Activated T-cell treated with anti-CD3 and anti-CD28 coated beads, Interleukin-2, amount 50 U/mL, for 24 hours (primary cell): ENCODE measurements around the gene MAJIN.
"Not testable (repeated sequence)": the region's sequence is repeated elsewhere in the genome, so short reads cannot be mapped to it uniquely, and the experiment has no call there.

Experiments
- DNase-seq: peaks from one replicate; pipeline ENCODE4 v3.0.0-alpha.2; 2020
- H3K27ac Mint-ChIP-seq: 2 replicates; pipeline ENCODE4 v1.8.0; 2020; ENCODE audit warnings: mild to moderate bottlenecking, mixed read lengths
- H3K27me3 Mint-ChIP-seq: 2 replicates; pipeline ENCODE4 v1.8.0; 2020; ENCODE audit warnings: mixed read lengths
- H3K36me3 Mint-ChIP-seq: 2 replicates; pipeline ENCODE4 v1.8.0; 2020; ENCODE audit warnings: low read depth, mixed read lengths
- H3K4me1 Mint-ChIP-seq: 2 replicates; pipeline ENCODE4 v1.8.0; 2020; ENCODE audit warnings: low read depth, mixed read lengths
- H3K4me3 Mint-ChIP-seq: 2 replicates; pipeline ENCODE4 v1.8.0; 2020; ENCODE audit warnings: mild to moderate bottlenecking, moderate library complexity, mixed read lengths
- H3K9me3 Mint-ChIP-seq: 2 replicates; pipeline ENCODE4 v1.8.0; 2020; ENCODE audit warnings: mixed read lengths

The MAJIN gene

DNA sequence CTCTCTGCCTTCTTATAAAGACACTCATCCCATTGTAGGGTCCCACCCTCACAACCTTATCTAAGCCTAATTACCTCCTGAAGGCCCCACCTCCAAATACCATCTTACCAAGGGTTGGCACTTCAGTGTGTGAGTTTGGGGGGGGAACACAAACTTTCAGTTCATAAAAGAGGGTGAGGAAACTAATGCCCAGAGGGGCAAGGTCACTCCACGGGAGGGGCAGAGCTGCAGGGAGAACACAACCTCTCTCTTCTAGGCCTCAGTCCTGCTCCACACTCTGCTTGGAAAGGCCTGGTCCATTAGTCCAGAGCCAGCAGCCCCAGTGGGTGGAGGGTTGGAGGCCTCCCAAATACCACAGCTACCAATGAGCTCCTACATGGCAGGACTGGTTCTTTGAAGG, 27.6 kb upstream of the MAJIN start:
- peaks cover 11% of the 10 kb centered on the region for H3K4me1 Mint-ChIP-seq
- peaks cover under 1% of the 10 kb centered on the region for H3K27me3 Mint-ChIP-seq
- no peak overlapping the region for H3K27ac Mint-ChIP-seq
- DNase-seq = no peak
- H3K4me3 Mint-ChIP-seq = no peak overlapping the region
- no peaks in the 10 kb centered on the region for H3K36me3 Mint-ChIP-seq
- H3K9me3 Mint-ChIP-seq = no peaks in the 10 kb centered on the region

DNA sequence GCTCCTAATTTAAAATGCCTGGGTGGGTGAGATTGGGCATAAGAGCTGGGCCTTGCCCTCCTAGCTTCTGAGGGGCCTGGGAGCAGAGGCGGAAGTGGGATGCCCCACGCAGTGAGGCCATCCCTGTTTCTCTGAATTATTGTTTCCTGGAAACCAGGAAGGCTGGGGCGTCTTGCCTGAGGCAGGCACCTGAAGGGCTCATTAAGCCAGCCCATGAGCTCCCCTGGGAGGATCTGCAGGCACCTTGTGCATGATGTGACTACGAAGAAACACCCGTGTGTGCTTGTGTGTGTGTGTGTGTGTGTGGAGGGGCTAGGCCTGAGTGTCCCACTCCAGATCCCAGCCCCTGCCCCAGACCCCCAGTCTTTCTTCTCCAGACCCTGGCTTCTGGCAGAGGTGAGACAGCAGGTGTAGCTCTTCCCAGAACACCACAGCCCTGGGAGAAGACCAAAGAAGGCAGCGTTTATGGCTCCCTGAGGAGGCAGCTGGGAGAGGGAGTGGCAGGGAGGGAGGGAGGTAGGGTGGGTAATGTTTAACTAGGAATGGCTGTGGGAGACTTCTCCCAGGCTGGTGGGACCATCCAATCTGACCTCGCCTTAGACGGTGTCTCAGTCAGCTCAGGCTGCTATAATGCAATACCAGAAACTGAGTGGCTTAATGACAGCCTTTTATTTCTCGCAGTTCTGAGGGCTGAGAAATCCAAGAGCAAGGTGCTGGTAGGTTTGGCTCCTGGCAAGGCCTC, 27.0 kb upstream of the MAJIN start:
- H3K27me3 Mint-ChIP-seq = peaks cover 2% of the 10 kb centered on the region
- no peak overlapping the region for H3K4me3 Mint-ChIP-seq
- peak overlapping the region; percentile 30 for H3K27ac Mint-ChIP-seq
- no peak for DNase-seq
- no peaks in the 10 kb centered on the region for H3K9me3 Mint-ChIP-seq
- H3K36me3 Mint-ChIP-seq = no peaks in the 10 kb centered on the region
- H3K4me1 Mint-ChIP-seq = peaks cover 11% of the 10 kb centered on the region

DNA sequence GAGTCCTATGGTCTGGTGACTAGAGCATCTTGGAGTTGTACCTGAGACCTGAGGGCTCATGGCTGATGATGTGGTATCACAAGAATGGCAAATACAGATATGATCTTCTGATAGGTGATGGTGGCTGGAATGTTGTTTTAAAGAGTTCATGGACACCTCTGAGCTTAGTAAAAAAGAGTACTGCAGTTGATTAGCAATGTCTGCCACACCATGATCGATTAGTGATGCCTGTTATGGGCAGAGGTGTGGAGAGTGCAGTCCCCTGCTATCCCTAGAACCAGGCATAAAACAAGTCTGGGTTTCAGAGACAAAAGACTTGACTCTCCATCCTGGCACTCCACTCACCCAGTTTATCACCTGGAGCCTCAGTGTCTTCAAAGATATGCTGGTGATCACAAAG, 26.2 kb upstream of the MAJIN start:
- Mint-ChIP-seq H3K4me1 (peaks cover 11% of the 10 kb centered on the region), H3K4me3 (no peak overlapping the region), H3K36me3 (no peaks in the 10 kb centered on the region), H3K27me3 (peaks cover 2% of the 10 kb centered on the region), H3K9me3 (no peaks in the 10 kb centered on the region), H3K27ac (peak overlapping the region; percentile 30)
- DNase-seq = no peak

DNA sequence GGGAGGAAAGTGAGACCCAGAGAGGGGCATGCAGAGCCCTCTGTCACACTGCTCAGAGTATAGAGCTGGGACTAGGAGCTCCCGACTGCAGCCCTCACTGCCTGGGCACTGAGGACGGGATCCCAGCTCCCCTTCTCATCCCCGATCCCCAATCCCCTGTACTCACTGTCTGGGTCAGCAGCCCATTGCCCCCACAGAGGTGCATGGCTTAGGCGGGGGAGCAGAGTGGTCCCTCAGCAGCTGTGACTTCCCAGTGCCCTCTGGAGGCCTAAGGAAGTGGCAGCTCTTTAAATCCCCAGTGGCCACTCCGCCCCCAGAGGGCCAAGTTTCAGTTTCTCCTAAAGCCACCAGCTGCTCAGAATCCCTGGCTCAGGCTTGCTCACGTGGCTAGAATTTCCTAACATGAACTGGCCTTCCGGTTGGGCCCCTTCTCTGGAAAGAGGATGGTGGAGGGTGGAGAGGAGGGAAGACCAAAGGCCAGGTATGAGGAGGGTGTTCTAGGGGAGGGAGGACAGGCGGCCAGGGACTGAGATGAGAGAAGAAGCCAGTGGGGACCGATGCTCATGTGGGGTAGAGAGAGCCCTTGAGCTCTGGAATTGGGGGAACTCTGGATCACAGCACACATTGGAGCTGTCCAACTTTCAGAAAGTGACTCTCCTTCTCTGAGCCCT, 24.9 kb upstream of the MAJIN start, which contains the start of gene BATF2:
Gene BATF2 (minus strand): TSS at position 262 of the 671 bp plus-strand sequence. CDS start 57 bp downstream, at position 205.
- Mint-ChIP-seq H3K4me3 (no peak within 1 kb of the TSS), H3K4me1 (peaks cover 11% of the 10 kb centered on the region), H3K9me3 (no peaks in the 10 kb centered on the region), H3K27me3 (peaks cover 2% of the 10 kb centered on the region), H3K27ac (no peak within 1 kb of the TSS), H3K36me3 (no peaks in the 10 kb centered on the region)
- no peak for DNase-seq

DNA sequence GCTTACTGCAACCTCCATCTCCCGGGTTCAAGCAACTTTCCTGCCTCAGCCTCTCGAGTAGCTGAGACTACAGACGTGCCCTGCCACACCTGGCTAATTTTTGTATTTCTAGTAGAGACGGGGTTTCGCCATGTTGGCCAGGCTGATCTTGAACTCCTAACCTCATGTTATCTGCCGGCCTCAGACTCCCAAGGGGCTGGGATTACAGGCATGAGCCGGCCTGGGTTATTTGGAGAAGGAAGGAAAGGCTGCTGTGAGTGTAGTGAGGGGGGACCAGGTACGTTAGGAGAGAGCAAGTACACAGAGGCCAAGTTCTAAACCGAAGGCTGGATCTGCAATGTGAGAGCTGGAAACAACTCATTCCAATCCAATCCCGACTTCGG, 24.4 kb upstream of the MAJIN start:
- Mint-ChIP-seq H3K27ac (no peak overlapping the region), H3K9me3 (no peaks in the 10 kb centered on the region), H3K27me3 (peaks cover 2% of the 10 kb centered on the region), H3K36me3 (no peaks in the 10 kb centered on the region), H3K4me1 (peaks cover 11% of the 10 kb centered on the region), H3K4me3 (no peak overlapping the region)
- DNase-seq = no peak

DNA sequence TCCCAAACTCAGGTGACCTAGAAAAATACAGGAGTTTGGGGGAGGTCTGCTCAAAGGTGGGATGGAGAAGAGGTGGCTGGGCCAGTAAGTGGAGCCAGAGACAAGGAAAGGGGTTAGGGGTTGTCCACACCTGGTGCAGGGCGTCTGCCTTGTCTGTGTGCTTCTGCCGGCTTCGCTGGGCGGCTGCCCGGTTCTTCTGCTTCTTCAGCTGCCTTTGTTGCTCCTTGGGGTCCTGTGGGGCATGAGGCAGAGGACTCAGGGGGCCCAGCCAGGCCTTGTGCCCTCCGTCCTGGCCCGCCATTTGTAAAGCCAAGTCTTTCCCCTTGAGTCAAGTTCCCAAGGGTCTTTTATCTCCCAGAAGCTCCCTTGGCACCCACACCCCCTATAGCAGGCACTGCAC, 22.4 kb upstream of the MAJIN start:
- no peak overlapping the region for H3K27ac Mint-ChIP-seq

DNA sequence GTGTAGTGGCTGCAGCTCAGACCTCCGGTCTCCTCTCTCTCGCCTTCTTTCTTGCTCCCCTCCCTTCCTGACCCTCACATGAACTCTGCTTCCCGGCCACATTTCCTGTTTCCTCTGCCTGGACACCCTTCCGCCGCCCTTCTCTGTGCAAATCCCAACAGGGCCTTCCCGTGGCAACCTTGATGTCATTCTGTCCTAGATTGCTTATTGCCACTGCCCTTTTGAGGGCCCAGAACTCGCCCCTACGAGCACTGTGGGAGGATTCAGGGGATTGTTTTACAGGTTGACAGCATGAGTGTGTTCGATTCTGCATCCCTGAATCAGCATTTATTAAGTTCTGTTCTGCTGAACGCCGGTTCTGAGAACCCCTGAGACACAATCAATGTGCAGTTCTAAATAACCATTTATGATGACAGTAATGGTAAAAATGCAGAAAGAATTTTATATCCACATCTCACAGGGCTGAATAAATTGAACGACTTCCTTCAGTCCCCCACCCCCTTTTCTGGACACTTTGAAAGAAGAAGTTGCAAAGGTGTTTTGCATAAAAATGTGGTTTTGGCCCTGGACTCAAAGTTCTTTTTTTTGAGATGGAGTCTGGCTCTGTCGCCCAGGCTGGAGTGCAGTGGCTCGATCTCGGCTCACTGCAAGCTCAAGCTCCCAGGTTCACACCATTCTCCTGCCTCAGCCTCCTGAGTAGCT, 18.5 kb upstream of the MAJIN start:
- no peak for DNase-seq
- Mint-ChIP-seq H3K4me1 (peaks cover 6% of the 10 kb centered on the region), H3K4me3 (no peak overlapping the region), H3K27ac (no peak overlapping the region), H3K9me3 (no peaks in the 10 kb centered on the region), H3K27me3 (peaks cover 2% of the 10 kb centered on the region), H3K36me3 (no peaks in the 10 kb centered on the region)

More for the DNA sequence above, 22.4 kb upstream of the MAJIN start:
- DNase-seq = no peak
- peaks cover 17% of the 10 kb centered on the region for H3K4me1 Mint-ChIP-seq
- H3K36me3 Mint-ChIP-seq = no peaks in the 10 kb centered on the region
- no peaks in the 10 kb centered on the region for H3K9me3 Mint-ChIP-seq
- peaks cover 2% of the 10 kb centered on the region for H3K27me3 Mint-ChIP-seq
- H3K4me3 Mint-ChIP-seq = no peak overlapping the region

DNA sequence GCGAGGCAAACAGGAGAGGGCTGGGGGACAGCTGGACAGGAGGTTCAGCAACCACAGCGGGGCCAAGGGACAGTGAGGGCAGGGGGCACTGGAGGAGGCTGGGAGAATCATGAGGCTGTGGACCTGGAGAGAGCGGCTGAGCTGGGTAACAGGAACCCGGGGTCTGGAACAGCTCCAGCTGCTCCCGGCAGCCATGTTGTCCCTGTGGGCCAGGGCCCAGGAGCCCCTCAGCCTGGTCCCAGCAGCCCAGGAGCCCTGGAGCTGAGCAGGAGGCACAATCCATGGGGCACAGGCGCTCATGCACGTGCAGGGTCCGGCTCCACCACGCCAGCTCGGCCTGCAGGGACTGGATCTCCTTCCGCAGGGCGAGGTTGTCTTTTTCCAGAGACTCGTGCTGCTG, 17.5 kb upstream of the MAJIN start:
- H3K27ac Mint-ChIP-seq = no peak overlapping the region
- DNase-seq = no peak
- H3K4me1 Mint-ChIP-seq = peaks cover 6% of the 10 kb centered on the region

DNA sequence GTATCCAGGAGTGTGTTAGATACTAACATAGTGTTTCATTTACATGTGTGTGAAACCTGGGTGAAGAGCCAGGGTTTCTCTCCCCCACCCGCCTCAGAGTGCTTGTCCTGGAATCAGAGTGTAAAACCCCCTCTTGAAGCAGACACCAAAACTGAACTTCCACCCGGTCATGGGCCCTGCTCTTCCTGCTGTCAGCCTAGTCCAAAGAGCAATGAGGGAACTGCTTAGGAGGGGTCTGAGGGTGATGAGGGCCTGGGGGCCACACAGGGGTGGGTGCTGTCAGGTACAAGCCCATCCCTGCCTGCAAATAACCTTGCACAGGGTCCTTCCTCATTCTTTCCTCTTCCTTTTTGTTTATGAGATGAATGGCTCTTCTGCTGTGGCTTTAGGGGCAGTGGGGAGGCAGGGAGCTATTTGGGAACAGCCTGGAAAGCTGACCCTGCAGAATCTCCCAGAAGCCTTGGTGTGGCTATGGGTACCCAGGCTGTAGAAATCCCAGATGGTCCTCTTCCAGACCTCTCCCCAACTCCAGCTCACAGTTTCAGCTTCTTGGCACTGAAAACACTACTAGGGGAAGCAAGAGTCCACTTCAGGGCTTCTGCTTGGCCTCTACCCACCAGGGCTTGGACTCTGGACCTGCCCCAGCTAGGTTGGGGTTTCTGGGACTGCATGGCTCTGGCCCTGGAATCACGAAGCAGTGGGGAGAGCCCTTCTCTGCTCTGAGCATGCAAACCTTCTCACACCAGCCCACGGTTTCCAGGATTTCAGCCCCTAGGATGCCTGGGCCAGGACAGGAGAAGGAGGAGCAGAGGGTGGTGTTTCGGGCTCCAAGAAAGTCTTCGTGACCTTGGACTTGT, 16.3 kb upstream of the MAJIN start:
- peaks cover 6% of the 10 kb centered on the region for H3K4me1 Mint-ChIP-seq
- no peaks in the 10 kb centered on the region for H3K36me3 Mint-ChIP-seq
- DNase-seq = no peak
- no peak overlapping the region for H3K27ac Mint-ChIP-seq
- no peaks in the 10 kb centered on the region for H3K9me3 Mint-ChIP-seq
- H3K27me3 Mint-ChIP-seq = peaks cover 2% of the 10 kb centered on the region
- H3K4me3 Mint-ChIP-seq = no peak overlapping the region

More for the DNA sequence above, 17.5 kb upstream of the MAJIN start:
- no peak overlapping the region for H3K4me3 Mint-ChIP-seq
- H3K27me3 Mint-ChIP-seq = peaks cover 4% of the 10 kb centered on the region
- H3K36me3 Mint-ChIP-seq = no peaks in the 10 kb centered on the region
- no peaks in the 10 kb centered on the region for H3K9me3 Mint-ChIP-seq

DNA sequence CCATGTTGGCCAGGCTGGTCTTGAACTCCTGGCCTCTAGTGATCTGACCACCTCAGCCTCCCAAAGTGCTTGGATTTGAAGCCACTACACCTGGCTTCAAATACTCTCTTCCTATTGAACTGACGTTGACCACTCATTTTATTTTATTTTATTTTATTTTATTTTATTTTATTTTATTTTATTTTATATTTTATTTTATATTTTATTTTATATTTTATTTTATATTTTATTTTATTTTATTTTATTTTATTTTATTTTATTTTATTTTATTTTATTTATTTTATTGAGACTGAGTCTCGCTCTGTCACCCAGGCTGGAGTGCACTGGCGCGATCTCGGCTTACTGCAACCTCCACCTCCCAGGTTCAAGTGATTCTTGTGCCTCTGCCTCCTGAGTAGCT, 11.4 kb upstream of the MAJIN start:
- DNase-seq, H3K27me3 Mint-ChIP-seq, H3K9me3 Mint-ChIP-seq, H3K27ac Mint-ChIP-seq, H3K36me3 Mint-ChIP-seq, H3K4me3 Mint-ChIP-seq, H3K4me1 Mint-ChIP-seq: not testable (repeated sequence)

DNA sequence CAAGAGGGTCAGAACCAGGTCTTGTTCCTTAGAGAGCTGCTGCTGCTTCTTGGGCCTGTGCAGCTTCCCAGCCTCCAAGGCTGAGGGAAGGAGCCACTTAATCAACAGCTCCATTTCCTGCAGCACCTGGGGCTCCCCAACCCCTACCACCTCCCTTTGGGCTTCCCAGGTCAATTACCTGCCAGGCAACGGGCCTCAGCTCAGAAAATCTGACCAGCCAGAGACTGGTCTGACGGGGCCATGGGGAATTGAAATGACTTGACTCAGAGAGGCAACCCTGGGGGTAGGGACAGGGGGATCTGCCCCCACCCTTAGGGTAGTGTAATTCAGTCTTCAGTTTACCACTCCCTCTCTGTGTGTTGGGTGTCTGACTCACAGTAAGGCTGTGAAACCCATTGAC, 4.7 kb upstream of the MAJIN start:
- H3K9me3 Mint-ChIP-seq = no peaks in the 10 kb centered on the region
- H3K27me3 Mint-ChIP-seq = no peaks in the 10 kb centered on the region
- no peak overlapping the region for H3K4me3 Mint-ChIP-seq
- H3K4me1 Mint-ChIP-seq = peaks cover 13% of the 10 kb centered on the region
- H3K36me3 Mint-ChIP-seq = no peaks in the 10 kb centered on the region
- no peak overlapping the region for H3K27ac Mint-ChIP-seq
- no peak for DNase-seq

DNA sequence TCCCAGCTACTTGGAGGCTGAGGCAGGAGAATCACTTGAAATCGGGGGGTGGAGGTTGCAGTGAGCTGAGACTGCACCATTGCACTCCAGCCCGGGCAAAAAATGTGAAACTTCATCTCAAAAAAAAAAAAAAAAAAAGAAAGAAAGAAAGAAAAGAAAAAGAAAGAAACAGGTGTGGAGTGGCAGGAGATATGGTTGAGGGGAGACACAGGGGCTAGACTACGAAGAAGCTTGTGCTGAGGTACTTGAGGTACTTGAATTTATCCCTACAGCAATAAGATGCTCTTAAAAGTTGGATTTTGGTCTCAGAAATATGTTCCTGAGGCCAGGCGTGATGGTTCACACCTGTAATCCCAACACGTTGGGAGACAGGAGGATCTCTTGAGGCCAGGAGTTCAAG, 2.2 kb upstream of the MAJIN start:
- H3K4me1 Mint-ChIP-seq = peaks cover 30% of the 10 kb centered on the region
- no peak overlapping the region for H3K27ac Mint-ChIP-seq
- DNase-seq = no peak
- H3K9me3 Mint-ChIP-seq = no peaks in the 10 kb centered on the region
- peaks cover 1% of the 10 kb centered on the region for H3K36me3 Mint-ChIP-seq
- H3K27me3 Mint-ChIP-seq = no peaks in the 10 kb centered on the region
- no peak overlapping the region for H3K4me3 Mint-ChIP-seq

DNA sequence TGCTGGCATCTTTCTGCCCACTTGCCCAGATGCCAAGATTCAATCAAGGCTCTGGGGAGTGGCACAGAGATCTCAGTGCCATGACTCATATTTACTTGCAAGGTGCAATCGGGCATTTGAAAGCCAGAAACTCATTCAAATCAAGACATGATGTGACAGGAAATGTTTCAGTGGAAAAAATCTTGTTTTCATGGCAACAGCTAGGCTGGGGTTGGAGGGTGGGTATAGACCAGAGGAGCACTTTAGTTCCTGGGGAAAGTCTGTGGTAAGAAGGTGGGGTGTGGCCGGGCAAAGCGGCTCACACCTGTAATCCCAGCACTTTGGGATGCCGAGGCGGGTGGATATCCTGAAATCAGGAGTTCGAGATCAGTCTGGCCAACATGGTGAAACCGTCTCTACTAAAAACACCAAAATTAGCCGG, 1.2 kb downstream of the MAJIN start:
- peak overlapping the region; percentile 66 for H3K4me3 Mint-ChIP-seq

DNA sequence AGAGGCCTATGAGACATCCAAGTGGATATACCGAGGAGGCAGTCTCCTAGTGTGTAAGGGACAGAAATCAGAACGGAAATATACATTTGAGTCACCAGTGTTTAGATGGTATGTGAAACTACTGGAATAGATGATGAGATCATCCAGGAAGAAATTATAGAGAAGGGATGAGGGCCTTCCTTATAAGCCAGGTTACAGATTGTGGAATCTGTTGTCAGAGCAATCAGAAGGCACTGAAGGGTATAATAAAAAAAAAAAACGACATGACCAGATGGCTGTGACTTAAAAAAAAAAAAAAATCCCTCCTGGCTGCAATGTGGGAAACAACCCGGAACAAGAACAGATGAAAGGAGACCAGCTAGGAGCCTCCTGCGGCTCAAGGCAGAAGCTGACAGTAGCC, 2.7 kb downstream of the MAJIN start:
- no peak for DNase-seq
- H3K9me3 Mint-ChIP-seq = no peaks in the 10 kb centered on the region

More for the DNA sequence above, 1.2 kb downstream of the MAJIN start:
- Mint-ChIP-seq H3K4me1 (peaks cover 47% of the 10 kb centered on the region), H3K9me3 (no peaks in the 10 kb centered on the region), H3K27me3 (no peaks in the 10 kb centered on the region), H3K27ac (peak overlapping the region; percentile 95), H3K36me3 (peaks cover 1% of the 10 kb centered on the region)
- DNase-seq = peak; percentile 62

More for the DNA sequence above, 2.7 kb downstream of the MAJIN start:
- Mint-ChIP-seq H3K36me3 (peaks cover 1% of the 10 kb centered on the region), H3K4me3 (no peak overlapping the region), H3K27ac (peak overlapping the region; percentile 61), H3K4me1 (peaks cover 44% of the 10 kb centered on the region), H3K27me3 (no peaks in the 10 kb centered on the region)
